Mucosa of rectum (tissue), 2 donors: ENCODE results near the gene PFKFB1.

ENCODE experiments used
- H3K27ac ChIP-seq, 2 donors: one replicate each; pipeline ENCODE4 v1.7.0; 2013; ENCODE audit warnings: inconsistent platforms in 2 of 2, low read depth in 2 of 2, low read length in 2 of 2
- H3K27me3 ChIP-seq, 2 donors: one replicate each; pipeline ENCODE4 v1.7.0; 2013; ENCODE audit warnings: low read length in 2 of 2; ENCODE audit not compliant: control insufficient read depth in 2 of 2, insufficient read depth in 2 of 2
- H3K36me3 ChIP-seq, 2 donors: one replicate each; pipeline ENCODE4 v1.7.0; 2013; ENCODE audit warnings: low read length in 2 of 2; ENCODE audit not compliant: control insufficient read depth in 2 of 2, insufficient read depth in 2 of 2
- H3K4me1 ChIP-seq, 2 donors: one replicate each; pipeline ENCODE4 v1.7.0; 2013; ENCODE audit warnings: low read length in 2 of 2, mild to moderate bottlenecking in 1 of 2; ENCODE audit not compliant: control insufficient read depth in 2 of 2, insufficient read depth in 2 of 2
- H3K4me3 ChIP-seq, 2 donors: one replicate each; pipeline ENCODE4 v1.7.0; 2013; ENCODE audit warnings: low read length in 2 of 2
- H3K9ac ChIP-seq, 2 donors: one replicate each; pipeline ENCODE4 v1.7.0; 2013; ENCODE audit warnings: low read length in 2 of 2, low read depth in 1 of 2, mild to moderate bottlenecking in 1 of 2
- H3K9me3 ChIP-seq, 2 donors: one replicate each; pipeline ENCODE4 v1.7.0; 2013; ENCODE audit warnings: low read length in 2 of 2; ENCODE audit not compliant: control insufficient read depth in 2 of 2
- donor health status: healthy.
- donor health status: Normal muscosa, but diverticular disease.

The PFKFB1 gene

DNA sequence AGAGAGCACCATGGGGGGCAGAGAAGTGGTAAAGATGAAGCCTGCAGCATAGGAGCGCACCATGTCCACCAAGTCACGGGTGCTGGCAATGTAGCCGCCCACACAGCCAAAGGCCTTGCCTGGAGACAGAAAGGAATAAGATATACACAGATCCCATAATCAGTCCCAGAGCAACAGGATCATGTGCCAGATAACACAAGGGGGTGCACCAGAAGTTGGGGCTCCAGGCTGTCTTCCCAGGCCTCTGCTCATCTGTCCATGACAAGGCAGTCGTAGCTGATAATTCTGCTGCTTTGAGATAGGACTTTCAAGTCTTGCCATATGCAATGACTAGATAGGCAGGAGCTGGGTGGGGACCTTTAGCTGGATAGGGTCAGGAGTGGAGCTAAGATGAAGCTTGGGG, 20.9 kb upstream of the PFKFB1 start:
- Histone ChIP-seq H3K36me3 (no peaks in the 10 kb centered on the region), H3K9me3 (no peaks in the 10 kb centered on the region), H3K9ac (no peak overlapping the region), H3K27ac (no peak overlapping the region), H3K4me1 (no peaks in the 10 kb centered on the region), H3K4me3 (no peak overlapping the region), H3K27me3 (no peaks in the 10 kb centered on the region)

DNA sequence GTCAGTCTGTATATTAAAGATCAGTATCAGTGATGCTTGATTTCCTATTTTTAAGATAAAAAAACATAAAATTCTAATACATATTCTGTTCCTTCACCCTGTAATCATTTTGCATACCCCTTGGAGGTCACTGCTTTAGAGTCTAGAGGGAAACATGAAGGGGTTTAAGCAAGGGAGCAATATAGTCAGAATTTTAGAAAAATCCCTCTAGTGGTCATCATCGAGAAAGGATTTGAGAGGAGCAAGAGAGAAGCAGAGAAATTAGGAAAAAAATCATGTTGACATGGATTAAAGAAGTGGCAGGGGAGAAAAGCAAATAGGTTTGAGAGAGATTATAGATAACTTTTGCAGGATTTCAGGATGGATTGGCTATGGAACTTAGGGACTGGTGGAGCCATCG, 17.3 kb upstream of the PFKFB1 start:
- H3K4me3 ChIP-seq = no peak overlapping the region
- H3K27me3 ChIP-seq = no peaks in the 10 kb centered on the region
- H3K36me3 ChIP-seq = peaks cover 0 to 4% of the 10 kb centered on the region in 2 donors
- no peak overlapping the region for H3K27ac ChIP-seq
- H3K9ac ChIP-seq = no peak overlapping the region
- H3K9me3 ChIP-seq = no peaks in the 10 kb centered on the region
- peaks cover 10 to 11% of the 10 kb centered on the region in 2 donors for H3K4me1 ChIP-seq

DNA sequence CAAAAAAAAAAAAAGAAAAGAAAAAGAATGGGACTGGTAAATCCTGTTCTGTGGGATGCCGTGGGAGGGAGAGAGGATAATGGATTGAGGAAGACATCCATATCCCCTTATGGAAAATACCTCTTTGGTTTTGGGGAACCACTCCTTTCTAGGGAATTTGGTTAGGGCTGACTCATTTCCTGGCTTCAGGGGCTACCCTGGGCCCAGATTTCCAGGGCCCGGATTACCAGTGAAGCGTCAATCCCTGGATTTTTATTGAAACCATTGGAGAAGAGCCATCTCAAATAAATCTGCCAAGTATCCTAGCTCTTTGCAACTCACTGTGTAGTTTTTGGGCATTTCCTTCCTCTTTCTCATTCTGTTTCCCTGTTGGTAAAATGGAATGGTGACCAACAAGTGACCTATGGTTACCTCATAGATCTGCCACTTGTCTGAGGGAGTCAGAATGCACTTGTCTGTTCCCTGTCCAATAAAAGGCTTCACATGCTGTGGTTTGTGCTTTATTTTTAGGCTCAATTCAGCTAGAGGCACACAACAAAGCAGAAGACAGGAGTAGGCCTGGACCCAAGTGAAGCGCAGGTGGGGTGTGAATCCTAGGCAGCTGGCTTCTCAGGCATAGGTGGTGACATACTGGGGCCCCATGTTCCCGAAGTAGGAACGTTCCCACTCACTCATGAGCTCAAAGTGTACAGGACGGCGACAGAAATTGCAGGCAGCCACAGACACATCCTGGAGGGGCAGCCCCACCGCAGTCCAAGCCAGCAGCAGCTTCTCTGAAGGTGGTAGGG, 14.8 kb upstream of the PFKFB1 start:
- peaks cover 10 to 11% of the 10 kb centered on the region in 2 donors for H3K4me1 ChIP-seq
- no peak overlapping the region for H3K9ac ChIP-seq
- no peak overlapping the region for H3K27ac ChIP-seq

DNA sequence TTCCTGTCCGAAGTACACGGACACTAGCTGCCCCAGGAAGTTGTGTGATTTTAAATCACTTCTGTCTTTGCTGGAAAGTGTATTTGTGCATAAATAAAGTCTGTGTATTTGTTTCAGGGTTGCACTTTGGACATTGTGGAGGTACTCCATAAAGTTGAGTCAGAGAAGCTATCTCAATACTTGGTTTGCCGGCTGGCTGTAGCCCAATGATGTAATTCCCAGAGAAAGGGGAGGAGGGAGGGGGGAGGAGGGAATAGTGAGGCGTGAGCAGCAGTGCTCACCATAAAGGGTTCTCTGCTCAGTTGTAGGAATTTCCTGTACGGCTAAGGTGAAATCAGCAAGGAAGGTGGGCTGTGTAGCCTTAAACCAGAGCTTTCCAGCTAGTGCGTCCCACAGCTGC, 13.7 kb upstream of the PFKFB1 start:
- Histone ChIP-seq H3K9ac (peak overlapping the region; percentile 44 to 63), H3K9me3 (no peaks in the 10 kb centered on the region), H3K27ac (peak overlapping the region; percentile 85), H3K36me3 (peaks cover 0 to 25% of the 10 kb centered on the region in 2 donors), H3K4me3 (peak overlapping the region in 1 of 2 donors; percentile 26), H3K4me1 (peaks cover 10 to 11% of the 10 kb centered on the region in 2 donors), H3K27me3 (no peaks in the 10 kb centered on the region)

More for the DNA sequence above, 14.8 kb upstream of the PFKFB1 start:
- H3K9me3 ChIP-seq = no peaks in the 10 kb centered on the region
- no peaks in the 10 kb centered on the region for H3K27me3 ChIP-seq
- peaks cover 0 to 24% of the 10 kb centered on the region in 2 donors for H3K36me3 ChIP-seq
- H3K4me3 ChIP-seq = no peak overlapping the region

DNA sequence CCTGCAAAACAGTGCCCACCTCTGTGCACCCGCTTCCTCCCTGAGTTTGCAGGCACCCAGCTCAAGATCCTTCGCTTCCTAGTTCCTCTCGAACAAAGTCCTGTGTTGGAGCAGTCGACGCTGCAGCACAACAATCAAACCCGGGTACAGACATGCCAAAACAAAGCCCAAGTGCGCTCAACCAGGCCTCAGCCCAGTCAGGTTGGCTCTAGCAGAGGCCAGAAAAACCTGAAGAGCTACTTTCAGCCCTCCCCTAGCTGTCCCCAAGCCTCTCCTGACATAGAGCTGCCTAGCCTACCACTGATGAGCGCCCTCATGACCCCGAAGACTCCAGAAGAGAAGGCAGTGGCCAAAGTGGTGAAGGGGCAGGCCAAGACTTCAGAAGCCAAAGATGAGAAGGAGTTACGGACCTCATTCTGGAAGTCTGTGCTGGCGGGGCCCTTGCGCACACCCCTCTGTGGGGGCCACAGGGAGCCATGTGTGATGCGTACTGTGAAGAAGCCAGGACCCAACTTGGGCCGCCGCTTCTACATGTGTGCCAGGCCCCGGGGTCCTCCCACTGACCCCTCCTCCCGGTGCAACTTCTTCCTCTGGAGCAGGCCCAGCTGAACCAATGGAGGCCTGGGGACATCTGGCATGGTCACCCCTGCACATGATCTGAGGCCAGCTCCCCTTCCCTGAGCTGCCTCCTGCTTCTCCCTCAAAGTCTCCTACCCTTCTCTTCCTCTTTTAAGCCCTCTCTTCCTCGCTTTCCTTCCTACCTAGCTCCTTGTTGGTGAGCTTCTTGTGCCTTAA, 13.0 kb upstream of the PFKFB1 start:
- peak overlapping the region in 1 of 2 donors; percentile 26 for H3K4me3 ChIP-seq
- H3K27ac ChIP-seq = peak overlapping the region; percentile 56 to 85
- H3K9ac ChIP-seq = peak overlapping the region; percentile 1 to 44
- H3K27me3 ChIP-seq = no peaks in the 10 kb centered on the region
- H3K36me3 ChIP-seq = peaks cover 0 to 30% of the 10 kb centered on the region in 2 donors
- no peaks in the 10 kb centered on the region for H3K9me3 ChIP-seq
- peaks cover 10 to 11% of the 10 kb centered on the region in 2 donors for H3K4me1 ChIP-seq

DNA sequence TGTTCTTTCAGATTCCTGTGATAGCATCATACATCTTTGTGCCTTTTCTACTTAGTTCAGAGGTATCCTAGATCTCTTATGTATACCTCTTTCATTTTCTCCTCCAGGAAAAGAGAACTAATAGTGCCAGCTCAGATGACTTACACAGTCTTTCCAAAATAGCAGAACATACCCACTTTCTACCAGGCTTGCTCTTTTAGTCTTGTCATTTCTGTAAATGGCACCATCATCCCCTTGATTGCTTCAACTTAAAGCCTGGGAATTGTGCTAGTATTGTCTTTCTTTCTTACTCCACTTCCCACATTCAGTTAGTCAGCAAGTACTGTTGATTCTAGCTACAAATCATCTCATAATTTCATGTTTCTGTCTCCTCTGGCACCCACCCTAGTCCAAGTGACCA, 11.3 kb upstream of the PFKFB1 start:
- no peaks in the 10 kb centered on the region for H3K9me3 ChIP-seq
- no peak overlapping the region for H3K4me3 ChIP-seq
- peaks cover 0 to 30% of the 10 kb centered on the region in 2 donors for H3K36me3 ChIP-seq
- peaks cover 15 to 20% of the 10 kb centered on the region in 2 donors for H3K4me1 ChIP-seq
- no peak overlapping the region for H3K9ac ChIP-seq
- H3K27me3 ChIP-seq = no peaks in the 10 kb centered on the region
- no peak overlapping the region for H3K27ac ChIP-seq

DNA sequence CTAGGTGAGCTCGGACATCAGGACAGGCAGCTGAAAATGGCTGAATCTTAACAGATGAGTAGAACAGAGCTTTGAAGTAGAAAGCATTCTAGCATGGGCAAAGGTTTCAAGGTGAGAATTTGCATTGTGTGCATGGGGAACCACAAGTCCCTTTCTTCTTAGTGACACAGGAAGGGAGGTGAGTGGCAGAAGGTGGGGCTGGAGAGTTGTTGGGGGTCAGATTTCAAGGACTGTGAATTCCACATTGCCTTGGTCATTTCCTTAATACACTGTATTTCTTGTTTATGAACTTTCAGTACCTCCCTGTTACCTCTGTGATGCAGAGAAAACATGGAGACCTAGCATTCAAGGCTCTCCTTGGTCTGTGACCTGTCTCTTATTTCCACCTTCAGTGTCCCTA, 10.2 kb upstream of the PFKFB1 start:
- H3K4me3 ChIP-seq = no peak overlapping the region
- no peak overlapping the region for H3K27ac ChIP-seq
- H3K27me3 ChIP-seq = no peaks in the 10 kb centered on the region
- peaks cover 15 to 20% of the 10 kb centered on the region in 2 donors for H3K4me1 ChIP-seq
- H3K36me3 ChIP-seq = peaks cover 0 to 30% of the 10 kb centered on the region in 2 donors
- H3K9ac ChIP-seq = no peak overlapping the region
- H3K9me3 ChIP-seq = no peaks in the 10 kb centered on the region

DNA sequence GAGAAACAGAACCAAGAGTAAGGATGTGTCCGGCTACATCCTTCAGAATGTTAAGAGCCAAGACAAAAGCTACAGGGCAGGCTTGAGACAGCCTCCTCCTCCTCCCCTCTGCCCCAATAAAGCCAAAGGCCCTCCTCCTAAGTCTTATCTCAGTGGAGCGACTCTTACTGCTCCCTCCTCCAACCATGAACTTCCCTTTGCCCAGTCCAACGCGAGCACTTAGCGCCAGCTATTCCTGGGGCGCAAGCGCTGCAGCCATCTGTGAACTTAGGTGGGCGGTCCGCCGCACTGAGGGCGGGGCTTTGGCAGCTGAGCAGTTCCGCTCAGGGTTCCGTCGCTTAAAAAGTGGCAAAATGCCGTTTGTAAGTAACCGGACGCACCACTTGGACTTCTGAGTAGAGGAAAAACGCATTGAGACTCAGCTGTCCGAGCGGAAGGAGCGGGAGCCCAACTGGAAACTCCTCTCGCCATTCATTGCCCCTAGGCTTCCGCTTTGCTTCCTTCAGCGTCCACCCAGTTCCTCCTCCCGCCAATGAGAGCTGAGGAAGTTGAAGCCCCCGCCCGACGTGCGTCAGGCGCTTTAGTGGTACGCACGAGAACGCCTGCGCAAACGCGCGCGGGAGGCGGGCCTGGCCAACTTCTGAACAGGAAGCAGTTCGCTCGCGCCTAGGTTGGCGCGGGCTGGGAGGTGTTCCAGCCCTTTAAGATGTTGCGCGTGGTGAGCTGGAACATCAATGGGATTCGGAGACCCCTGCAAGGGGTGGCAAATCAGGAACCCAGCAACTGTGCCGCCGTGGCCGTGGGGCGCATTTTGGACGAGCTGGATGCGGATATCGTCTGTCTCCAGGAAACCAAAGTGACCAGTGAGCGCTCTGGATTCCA, 6.0 kb upstream of the PFKFB1 start, which contains the start of gene APEX2:
Gene APEX2 (plus strand): TSS at position 647 of the 882 bp plus-strand sequence. CDS start 60 bp downstream, at position 707.
- H3K27ac ChIP-seq = peak within 1 kb of the TSS; percentile 92 to 94
- H3K9me3 ChIP-seq = no peaks in the 10 kb centered on the region

DNA sequence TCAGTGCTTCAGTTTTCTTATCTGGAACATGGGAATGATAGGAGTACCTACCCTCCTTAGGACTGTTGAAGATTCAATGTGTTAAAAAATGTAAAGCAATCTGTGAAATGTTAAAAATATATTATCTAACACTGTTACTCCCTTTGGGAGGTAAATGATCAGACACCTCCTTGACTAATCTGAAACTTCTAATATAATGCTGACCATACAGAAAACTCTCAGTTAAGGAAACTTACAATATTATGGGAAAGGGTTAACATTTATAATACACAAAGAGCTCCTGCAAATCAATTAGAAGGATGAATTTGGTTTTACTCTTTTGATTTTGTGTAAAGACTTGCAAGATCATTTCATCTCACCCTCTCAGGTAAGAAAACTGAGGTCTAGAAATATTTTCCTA, 1.6 kb upstream of the PFKFB1 start:
- Histone ChIP-seq H3K4me3 (no peak overlapping the region), H3K27me3 (peaks cover 0 to 3% of the 10 kb centered on the region in 2 donors), H3K36me3 (no peaks in the 10 kb centered on the region), H3K9ac (no peak overlapping the region), H3K4me1 (peaks cover 0 to 2% of the 10 kb centered on the region in 2 donors), H3K27ac (no peak overlapping the region), H3K9me3 (no peaks in the 10 kb centered on the region)

More for the DNA sequence above, 6.0 kb upstream of the PFKFB1 start, which contains the start of gene APEX2:
- H3K36me3 ChIP-seq = peaks cover 0 to 15% of the 10 kb centered on the region in 2 donors
- H3K27me3 ChIP-seq = peaks cover 0 to 2% of the 10 kb centered on the region in 2 donors
- peaks cover 4 to 11% of the 10 kb centered on the region in 2 donors for H3K4me1 ChIP-seq
- H3K9ac ChIP-seq = peak within 1 kb of the TSS; percentile 81 to 91
- H3K4me3 ChIP-seq = peak within 1 kb of the TSS; percentile 86 to 88
